ENCODE measurements around the gene FBXL13.

DNA sequence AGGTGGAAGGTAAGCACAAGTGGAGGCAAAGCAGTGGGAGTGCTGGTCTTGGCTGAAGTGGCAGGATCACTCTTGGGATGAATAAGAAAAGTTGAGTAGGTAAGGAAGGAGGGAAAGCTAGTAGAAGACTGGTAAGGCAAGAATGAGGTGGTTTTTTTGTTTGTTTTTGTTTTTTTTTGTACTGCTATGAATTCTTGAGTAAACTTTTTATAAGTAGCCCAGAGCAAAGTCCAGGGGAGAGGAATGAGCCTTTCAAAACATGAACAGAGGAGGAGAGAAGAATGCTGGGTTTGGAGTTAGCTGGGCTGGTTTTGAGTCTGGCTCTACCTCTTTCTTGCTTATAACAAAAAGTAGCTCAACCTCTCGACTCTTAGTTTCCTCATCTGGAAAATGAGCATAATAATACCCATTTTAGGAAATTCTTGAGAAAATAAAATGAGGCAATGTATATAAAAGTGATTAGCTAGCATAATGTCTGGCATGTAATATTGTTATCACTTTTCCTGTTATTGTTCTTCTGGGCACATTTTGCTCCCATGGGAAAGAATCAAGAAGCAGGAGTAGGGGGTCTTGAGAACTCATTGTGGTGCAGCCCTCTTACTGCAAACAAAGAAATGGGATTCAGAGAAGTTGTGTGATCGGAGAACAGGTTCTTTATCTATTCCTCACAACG, 185.9 kb downstream of the FBXL13 start:
- TF ChIP-seq SUZ12 (IDR thresholded peaks at IDR 0.05; ENCODE audit: low read length) (no peak), EGR1 (IDR thresholded peaks at IDR 0.05; ENCODE audit: borderline replicate concordance, low read depth, low read length) (no peak), EP300 (IDR thresholded peaks at IDR 0.05; ENCODE audit: borderline replicate concordance in 1 of 2, low read depth in 2 of 2, low read length in 2 of 2) (no peak), SP1 (IDR thresholded peaks at IDR 0.05; ENCODE audit: low read depth, low read length) (no peak)

All from H1 (cell line).